ENCODE data around the gene MYO9B.
"Not testable (repeated sequence)": the region's sequence is repeated elsewhere in the genome, so short reads cannot be mapped to it uniquely, and the experiment has no call there.

Gene MYO9B

DNA sequence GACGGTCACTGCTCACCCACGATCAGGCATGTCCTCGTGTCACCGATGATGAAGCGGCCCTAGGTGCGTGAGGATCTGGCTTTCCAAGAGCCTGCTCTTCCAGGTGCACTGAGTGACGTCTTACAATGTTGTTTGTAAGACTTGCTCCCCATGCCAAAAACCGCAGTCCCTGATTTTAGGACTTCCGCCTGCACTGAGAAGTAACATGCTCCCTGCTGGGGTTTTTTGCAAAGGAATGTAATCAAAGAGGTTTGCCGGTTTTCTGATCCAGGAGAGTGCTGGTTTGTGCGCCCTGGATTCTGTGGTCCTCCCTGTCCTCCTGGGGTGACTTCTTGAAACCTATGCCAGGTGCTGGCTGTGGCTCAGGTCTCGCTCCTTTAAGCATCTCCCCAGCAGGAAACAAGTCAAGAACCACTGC lies 38.8 kb downstream of the MYO9B start:
- no peak for DNase-seq (ENCODE audit: low read depth in 2 of 2)

DNA sequence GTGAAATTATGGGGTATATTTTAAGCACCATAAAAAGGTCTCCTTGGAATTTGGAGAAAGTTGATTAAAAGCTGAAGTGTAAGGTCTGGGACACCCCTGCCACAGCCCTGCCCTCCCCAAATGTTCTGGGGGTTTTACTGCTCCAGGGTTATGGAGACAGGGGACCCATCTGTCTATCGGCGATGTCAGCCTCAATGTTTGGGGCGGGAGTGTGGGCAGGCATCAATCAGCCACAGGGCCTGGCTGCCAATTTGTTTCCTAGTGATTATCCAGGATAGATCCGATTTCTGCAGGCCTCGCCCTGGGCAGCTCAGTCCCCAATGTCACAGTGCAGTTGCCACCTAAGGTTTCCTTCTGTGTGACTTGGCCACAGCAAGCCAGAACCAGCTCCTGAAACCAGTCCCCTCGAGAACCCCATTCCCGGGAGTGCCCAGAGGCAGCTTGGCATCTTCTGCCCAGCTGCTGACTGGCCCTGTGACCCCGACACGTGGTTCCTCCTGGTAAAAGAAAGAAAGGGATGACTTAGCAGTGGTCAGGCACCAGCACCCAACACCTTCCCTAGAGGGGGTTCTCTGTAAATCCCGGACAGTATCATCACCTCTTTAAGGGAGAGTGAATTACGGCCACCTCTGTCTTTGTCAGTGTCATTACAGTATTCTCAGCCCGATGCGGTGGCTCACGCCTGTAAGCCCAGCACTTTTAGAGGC lies 41.6 kb downstream of the MYO9B start:
- DNase-seq (ENCODE audit: low read depth in 2 of 2), result no peak

DNA sequence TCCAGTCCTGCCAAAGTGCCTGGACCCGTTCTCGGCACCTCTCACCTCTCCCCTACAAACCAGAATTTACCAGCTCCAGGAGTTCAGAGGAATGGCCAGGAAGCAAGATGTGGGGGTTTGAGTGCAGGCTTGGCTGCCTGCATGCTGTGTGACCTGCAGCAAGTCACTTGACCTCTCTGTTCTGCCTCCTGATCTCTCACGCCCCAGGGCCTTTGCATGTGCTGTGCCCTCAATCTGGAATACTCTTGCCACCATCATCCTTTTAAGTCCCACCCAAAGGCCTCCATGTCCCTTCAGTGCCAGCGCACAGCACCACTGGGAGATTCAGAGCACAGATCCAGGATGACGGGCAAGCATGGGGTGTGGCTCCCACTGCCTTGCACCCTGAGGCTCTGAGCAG lies 43.4 kb downstream of the MYO9B start:
- DNase-seq (ENCODE audit: low read depth in 2 of 2), result no peak

DNA sequence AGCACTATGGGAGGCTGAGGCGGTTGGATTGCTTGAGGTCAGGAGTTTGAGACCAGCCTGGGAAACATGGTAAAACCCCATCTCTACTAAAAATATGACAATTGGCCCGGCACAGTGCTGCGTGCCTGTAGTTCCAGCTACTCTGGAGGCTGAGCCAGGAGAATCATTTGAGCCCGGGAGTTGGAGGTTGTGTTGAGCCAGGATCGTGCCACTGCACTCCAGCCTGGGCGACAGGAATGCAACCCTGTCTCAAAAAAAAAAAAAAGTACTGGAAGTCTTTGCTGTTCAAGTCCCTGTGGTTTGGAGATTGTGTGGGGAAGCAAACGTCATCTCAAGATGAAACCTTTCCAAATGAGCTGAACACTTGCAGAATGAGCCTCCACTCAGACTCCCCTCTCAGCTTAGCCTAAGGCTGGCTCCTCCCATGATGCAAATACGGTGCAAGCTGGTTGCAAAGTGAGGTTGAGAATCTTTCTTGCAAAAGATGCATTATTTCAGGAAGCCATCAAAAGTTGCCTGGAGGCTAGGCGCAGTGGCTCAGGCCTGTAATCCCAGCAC lies 46.2 kb downstream of the MYO9B start:
- DNase-seq (ENCODE audit: low read depth in 2 of 2), result no peak

DNA sequence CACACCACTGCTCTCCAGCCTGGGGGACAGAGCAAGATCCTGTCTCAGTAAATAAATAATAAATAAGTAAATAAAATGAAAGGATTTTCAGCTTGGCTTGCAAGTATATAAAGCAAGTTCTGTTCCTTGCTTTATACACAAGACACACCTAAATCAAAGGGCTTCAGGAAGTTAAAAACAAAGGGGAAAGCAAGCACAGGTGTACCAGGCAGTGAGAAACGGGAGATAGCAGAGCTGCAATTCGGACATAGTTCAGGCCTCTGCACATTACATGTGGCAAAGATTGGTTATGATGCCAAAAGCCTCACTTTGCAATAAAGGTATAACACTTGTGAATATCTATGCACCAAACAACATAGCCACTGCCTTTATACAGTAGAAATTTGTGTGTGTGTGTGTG lies 47.5 kb downstream of the MYO9B start:
- no peak for DNase-seq (ENCODE audit: low read depth in 2 of 2)

DNA sequence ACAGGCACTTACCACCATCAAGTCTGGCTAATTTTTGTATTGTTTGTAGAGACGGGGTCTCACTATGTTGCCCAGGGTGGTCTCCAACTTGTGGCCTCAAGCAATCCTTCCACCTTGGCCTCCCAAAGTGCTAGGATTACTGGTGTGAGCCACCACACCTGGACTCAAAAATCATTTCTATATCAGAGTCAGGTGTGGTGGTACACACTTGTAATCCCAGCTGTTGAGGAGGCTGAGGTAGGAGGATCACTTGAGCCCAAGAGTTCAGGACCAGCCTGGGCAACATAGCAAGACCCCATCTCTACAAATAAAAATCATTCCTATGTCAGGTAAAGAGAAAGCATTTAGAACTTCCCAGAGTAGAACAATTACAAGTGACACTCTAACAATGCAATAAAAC lies 48.4 kb downstream of the MYO9B start:
- no peak for DNase-seq (ENCODE audit: low read depth in 2 of 2)

DNA sequence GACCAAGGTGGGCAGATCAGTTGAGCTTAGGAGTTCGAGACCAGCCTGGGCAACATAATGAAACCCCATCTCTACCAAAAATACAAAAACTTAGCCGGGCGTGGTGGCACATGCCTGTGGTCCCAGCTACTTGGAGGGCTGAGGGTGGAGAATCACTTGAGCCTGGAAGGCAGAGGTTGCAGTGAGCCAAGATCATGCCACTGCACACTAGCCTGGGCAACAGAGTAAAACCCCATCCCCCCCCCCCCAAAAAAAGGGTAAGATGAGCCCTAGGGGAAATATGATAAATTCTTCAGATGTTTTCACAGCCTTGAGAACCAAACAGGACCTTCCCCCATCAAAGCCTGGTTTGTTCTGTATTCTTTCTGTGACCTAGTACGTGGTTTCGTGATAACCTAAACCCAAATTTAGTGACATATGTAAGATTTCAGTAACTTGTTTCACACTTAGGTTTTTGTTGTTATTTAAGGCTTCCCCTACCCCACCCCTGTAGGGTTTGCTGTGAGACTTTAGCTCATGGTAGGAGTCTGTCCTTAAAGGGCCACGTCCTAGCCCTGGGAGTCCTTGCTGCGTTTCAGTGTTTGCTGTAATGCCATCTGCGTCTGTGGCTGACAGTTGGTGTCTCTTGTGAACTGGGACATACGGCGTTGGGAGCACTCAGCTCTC lies 49.6 kb downstream of the MYO9B start:
- peak in 1 of 2 donors; percentile 18 for DNase-seq (ENCODE audit: low read depth in 2 of 2)

DNA sequence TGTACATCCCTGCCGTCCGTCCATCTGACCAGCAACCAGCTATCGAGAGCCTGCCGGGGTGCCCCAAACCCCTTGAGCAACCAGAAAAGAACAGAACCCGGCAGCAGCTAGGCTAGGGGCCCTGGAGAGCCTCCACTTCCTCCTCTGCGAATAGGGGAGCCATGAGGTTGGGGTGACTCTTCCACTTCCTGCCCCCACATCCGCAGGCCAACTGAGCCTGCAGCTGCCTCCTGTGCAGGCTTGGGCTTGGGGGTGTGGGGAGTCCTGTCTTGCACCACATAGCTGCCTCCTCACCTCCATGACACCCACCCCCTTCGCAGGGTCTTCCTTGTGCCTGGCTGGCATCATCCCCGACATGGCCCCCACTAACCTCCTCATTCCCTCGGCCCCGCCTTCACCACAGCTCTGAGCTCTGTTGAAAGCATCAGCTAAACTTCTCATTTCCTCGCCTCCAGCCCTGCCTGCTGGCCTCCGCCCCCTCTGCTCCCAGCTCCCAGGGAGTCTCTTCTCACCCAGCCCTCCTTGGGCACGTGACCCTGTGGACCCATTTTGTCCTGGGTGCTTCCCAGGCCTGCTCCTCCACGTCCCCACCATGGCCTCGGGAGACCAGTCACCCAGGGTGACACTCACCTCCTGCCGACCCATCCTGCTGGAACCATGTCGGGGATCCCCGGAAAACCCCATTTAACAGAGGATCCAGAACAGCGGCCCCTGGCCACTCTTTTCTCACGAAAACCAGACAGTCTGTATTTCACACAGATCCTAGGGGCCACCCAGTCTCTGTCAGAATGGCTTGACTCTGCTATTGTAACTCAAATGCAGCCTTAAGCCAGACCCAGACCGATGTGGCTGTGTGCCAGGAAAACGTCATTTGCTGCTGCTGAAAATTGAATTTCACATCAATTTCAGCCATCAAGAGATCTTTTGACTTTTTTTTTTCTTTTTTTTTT lies 50.4 kb downstream of the MYO9B start:
- peak; percentile 53 to 58 for DNase-seq (ENCODE audit: low read depth in 2 of 2)

DNA sequence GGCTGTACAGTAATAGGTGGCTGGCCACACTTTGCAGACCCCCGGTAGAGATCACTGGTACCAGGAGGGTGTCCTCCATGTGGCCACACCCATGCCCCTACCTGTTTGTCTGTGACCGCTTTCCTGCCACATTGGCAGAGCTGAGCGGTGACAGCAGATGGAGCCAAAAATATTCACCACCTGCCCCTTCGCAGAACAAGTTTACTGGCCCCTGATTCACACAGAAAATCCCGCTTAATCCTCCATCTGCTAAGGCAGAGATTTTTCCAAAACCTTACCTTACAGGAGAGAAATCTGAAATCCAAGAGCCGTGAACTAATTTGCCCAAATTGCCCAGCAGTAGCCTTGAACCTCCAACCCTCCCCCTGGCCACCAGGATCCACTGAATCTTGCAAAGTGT lies 52.1 kb downstream of the MYO9B start:
- no peak for DNase-seq (ENCODE audit: low read depth in 2 of 2)

DNA sequence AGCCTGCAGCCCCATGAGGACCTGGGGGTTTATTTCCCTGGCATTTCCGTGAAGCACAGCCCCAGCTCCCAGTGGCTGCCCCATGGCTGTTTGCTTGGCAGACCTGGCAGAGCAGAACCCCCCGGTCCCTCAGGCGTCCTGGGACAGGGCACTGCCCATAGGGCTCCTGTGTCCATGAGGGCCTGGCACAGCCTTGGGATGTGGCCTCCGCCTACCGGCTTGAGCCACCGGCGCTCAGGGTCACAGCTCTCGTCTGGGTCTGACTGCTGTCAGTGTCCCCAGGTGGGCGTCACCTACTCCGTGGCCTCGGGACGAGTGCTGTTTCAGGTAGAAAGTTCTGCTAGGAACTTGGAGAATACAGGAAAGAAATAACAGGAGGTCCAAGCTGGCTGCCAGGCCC lies 52.8 kb downstream of the MYO9B start:
- DNase-seq (ENCODE audit: low read depth in 2 of 2), result no peak

DNA sequence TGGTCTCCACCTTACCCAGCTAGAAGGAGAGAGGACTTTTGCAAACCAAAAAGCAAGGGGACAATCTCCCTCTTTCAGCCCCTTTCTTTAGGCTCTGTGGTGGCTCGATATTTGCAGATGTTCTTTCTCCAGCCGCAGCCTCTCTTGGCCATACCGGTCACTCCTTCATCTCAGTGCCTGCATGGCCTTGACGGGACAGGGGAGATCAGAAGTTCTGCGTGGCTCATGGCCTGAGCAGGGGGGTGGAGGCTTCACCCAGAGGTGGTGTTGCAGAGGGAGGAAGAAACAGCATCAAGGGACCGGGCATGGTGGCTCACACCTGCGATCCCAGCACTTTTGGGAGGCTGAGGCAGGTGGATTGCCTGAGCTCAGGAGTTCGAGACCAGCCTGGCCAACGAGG lies 53.2 kb downstream of the MYO9B start:
- DNase-seq (ENCODE audit: low read depth in 2 of 2), result no peak

DNA sequence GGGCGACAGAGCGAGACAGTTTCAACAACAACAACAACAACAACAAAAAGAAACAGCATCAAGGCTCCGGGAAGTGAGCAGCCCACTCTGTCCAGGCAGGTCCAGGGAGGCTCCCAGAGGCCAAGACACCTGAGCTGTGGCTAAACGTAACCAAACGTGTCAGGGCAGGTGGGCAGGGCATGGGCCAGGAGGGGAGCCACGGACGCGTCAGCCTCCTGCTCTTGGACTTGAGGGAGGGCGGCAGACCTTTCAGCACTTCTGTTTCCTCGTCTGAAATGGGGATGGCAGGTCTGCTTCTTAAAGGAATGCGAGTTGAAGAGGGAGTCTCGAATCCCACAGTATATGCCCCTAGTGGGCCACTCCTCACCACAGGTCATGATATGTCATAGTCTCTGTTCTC lies 53.8 kb downstream of the MYO9B start:
- DNase-seq (ENCODE audit: low read depth in 2 of 2), result no peak

DNA sequence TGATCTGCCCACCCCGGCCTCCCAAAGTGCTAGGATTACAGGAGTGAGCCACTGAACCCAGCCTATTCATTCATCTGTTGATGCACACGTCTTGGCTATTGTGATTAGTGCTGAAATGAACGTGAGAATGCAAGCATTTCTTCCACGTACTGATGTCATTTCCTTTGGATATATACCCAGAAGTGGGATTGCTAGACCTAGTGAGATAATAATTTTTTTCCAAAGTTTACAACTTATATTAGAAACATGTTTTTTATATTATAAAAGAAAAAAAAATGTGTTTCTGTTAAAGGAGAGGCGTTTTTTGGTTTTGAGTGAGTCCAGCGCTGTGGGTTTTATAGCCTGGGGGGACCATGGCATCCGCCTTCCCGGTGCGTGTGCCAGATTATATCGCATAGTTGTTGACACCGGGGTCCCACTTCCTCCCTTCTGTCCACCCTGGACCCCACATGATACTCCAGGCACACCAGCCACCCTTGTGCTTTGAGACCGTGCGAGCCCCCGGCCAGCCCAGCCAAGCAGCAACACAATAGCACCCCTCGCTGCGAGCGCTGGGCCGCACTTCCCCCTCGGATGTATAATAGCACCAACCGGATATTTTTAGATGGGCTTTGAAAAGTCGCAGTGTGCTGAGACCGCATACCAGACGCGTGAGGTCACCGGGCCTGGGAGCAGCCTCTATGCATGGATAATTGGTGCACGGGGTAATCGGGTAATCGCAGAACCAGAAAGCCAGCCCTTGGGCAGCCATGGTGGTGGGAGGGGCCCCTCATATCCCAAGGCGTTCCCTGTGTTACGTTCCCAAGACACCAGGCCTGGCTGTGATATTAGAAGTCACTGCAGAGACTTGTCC lies 59.6 kb downstream of the MYO9B start:
- DNase-seq (ENCODE audit: low read depth in 2 of 2), result no peak

DNA sequence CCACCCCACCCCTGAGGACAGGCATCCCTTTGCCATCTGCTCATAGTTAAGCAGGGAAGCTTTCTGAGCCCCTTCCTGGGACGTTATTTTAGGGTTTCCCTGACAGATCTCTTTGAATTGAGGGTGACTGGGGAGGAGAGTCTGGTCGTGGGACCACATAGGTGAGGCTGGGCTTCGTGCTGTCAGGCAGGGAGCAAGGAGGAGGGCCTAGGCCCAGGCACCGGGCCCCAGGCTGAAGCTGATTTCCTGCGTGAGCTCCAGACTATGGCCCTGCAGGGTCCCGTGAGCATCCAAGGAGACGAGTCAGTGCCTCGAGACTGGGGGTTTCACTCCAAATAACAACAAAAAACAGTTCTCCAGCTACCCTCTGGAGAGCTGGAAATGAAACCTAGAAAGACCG lies 60.4 kb downstream of the MYO9B start:
- no peak for DNase-seq (ENCODE audit: low read depth in 2 of 2)

DNA sequence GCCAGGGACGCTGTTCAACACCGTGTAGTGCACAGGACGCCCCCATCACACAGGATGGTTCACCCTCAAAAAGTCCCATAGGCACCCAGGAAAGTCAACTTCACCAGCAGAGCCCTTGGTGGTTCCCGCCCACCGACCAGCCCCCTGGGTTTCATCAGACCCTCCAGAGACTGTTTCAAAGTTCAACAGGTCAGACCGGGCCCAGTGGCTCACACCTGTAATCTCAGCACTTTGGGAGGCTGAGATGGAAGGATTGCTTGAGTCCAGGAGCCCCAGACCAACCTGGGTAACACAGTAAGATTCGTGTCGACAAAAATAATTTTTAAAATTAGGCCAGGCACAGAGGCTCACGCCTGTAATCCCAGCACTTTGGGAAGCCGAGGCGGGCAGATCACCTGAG lies 61.0 kb downstream of the MYO9B start:
- DNase-seq (ENCODE audit: low read depth in 2 of 2), result no peak

DNA sequence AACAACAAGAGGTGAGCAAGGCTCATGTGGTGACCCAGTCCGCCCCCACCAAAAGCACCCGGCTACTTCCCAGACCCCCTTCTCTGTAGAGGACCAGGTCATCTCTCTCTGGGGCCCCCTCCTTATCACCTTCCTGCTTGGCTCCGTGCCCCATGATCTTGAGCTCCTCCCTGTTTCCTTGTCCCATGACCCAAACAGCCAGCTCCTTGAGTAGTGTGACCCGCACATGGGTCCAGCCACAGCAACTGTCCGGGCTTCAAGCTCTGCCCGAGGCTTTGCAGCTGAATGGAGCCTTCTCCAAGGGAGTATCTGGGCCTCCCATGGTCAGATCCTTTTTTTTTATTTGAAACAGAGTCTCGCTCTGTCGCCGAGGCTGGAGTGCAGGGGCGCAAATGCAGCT lies 61.8 kb downstream of the MYO9B start:
- no peak for DNase-seq (ENCODE audit: low read depth in 2 of 2)

DNA sequence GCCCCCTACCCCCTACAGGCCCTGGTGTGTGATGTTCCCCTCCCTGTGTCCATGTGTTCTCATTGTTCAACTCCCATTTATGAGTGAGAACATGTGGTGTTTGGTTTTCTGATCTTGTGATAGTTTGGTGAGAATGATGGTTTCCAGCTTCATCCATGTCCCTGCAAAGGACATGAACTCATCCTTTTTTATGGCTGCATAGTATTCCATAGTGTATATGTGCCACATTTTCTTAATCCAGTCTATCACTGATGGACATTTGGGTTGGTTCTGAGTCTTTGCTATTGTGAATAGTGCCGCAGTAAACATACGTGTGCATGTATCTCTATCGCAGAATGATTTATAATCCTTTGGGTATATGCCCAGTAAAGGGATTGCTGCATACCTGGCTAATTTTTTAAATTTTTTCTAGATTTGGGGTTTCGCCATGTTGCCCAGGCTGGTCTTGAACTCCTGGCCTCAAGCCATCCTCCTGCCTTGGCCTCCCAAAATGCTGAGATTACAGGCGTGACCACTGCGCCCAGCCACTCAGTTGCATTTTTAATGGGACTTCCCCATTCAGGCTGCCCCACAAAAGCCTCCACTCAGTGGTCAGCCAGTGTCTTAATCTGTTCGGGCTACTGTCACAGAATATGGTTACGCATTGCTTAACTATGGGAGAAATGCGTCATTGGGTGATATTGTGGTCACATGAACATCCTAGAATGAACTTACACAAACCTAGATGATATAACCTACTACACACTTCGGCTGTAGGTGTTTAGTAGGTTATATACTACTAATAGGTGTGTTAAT lies 62.7 kb downstream of the MYO9B start:
- DNase-seq (ENCODE audit: low read depth in 2 of 2), result not testable (repeated sequence)

DNA sequence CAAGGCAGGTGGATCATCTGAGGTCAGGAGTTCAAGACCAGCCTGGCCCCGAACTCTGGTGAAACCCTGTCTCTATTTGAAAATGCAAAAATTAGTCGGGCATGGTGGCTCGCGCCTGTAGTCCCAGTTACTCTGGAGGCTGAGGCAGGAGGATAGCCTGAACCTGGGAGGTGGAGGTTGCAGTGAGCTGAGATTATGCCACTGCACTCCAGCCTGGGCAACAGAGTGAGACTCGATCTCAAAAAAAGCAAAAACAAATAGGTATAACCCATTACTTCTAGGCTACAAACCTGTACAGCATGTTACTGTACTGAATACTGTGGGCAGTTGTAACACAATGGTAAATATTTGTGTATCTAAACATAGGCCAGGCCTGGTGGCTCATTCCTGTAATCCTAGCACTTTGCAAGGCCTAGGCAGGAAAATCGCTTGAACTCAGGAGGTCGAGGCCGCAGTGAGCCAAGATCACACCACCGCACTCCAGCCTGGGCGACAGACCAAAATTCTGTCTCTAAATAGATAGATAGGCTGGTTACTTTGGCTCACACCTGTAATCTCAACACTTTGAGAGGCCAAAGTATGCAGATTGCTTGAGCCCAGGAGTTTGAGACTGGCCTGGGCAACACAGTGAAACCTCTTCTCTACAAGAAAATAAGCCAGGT lies 63.5 kb downstream of the MYO9B start:
- DNase-seq (ENCODE audit: low read depth in 2 of 2), result no peak

DNA sequence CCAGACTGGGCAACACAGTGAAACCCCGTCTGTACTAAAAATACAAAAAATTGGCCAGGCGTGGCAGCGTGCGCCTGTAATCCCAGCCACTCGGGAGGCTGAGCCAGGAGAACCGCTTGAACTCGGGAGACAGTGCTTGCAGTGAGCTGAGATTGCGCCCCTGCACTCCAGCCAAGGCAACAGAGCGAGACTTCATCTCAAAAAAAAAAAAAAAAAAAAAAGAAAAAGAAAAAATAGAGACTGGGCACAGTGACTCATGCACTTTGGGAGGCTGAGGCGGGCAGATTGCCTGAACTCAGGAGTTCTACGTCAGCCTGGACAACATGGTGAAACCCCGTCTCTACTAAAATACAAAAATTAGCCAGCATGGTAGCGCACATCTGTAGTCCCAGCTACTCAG lies 69.2 kb downstream of the MYO9B start:
- DNase-seq (ENCODE audit: low read depth in 2 of 2), result not testable (repeated sequence)
